ENCODE results near the gene HNRNPF. TPM values are rescaled to one million over a fixed set of nuclear protein-coding genes. Genes with fewer than 3 reads are reported as not detected.
"Not testable (repeated sequence)": the region's sequence is repeated elsewhere in the genome, so short reads cannot be mapped to it uniquely, and the experiment has no call there.

Gene HNRNPF
- polyA plus RNA-seq, 1 donor = 251 TPM

- not testable (repeated sequence) for DNase-seq; H3K36me3 ChIP-seq (ENCODE audit: control insufficient read depth, insufficient read depth, low read length); H3K27ac ChIP-seq (ENCODE audit: low read length); H3K27me3 ChIP-seq (ENCODE audit: control insufficient read depth, insufficient read depth, low read length); H3K4me3 ChIP-seq (ENCODE audit: low read length); H3K4me1 ChIP-seq (ENCODE audit: control insufficient read depth, insufficient read depth, low read length)
- H3K9me3 ChIP-seq (ENCODE audit: control insufficient read depth, low read depth, low read length) = peaks cover 19% of the 10 kb centered on the region
- no CpG with 5 or more reads among the region's 53 CpGs for WGBS (ENCODE audit: insufficient coverage, low lambda C conversion rate)
Measured at GRCh38 chr10:43446219-43447017, 37.4 kb upstream of the HNRNPF start.

- Histone ChIP-seq H3K27me3 (ENCODE audit: control insufficient read depth, insufficient read depth, low read length) (no peaks in the 10 kb centered on the region), H3K9me3 (ENCODE audit: control insufficient read depth, low read depth, low read length) (peaks cover 19% of the 10 kb centered on the region), H3K36me3 (ENCODE audit: control insufficient read depth, insufficient read depth, low read length) (peaks cover 7% of the 10 kb centered on the region), H3K4me3 (ENCODE audit: low read length) (no peak overlapping the region), H3K4me1 (ENCODE audit: control insufficient read depth, insufficient read depth, low read length) (no peaks in the 10 kb centered on the region), H3K27ac (ENCODE audit: low read length) (no peak overlapping the region)
- WGBS (ENCODE audit: insufficient coverage, low lambda C conversion rate) = 100% methylated on average over 2 of the region's 2 CpGs
- no peak for DNase-seq
Measured at GRCh38 chr10:43444897-43445466, 36.0 kb upstream of the HNRNPF start.

- Histone ChIP-seq H3K27me3 (ENCODE audit: control insufficient read depth, insufficient read depth, low read length) (no peaks in the 10 kb centered on the region), H3K9me3 (ENCODE audit: control insufficient read depth, low read depth, low read length) (peaks cover 19% of the 10 kb centered on the region), H3K36me3 (ENCODE audit: control insufficient read depth, insufficient read depth, low read length) (peaks cover 7% of the 10 kb centered on the region), H3K4me1 (ENCODE audit: control insufficient read depth, insufficient read depth, low read length) (no peaks in the 10 kb centered on the region), H3K4me3 (ENCODE audit: low read length) (no peak overlapping the region), H3K27ac (ENCODE audit: low read length) (no peak overlapping the region)
- 100% methylated on average over 2 of the region's 7 CpGs for WGBS (ENCODE audit: insufficient coverage, low lambda C conversion rate)
- no peak for DNase-seq
Measured at GRCh38 chr10:43444323-43444722, 35.3 kb upstream of the HNRNPF start.

GRCh38 chr10:43440463-43441134, 31.6 kb upstream of the HNRNPF start:
- WGBS (ENCODE audit: insufficient coverage, low lambda C conversion rate) = 100% methylated on average over 1 of the region's 5 CpGs
- DNase-seq = no peak

GRCh38 chr10:43437141-43437870, 28.3 kb upstream of the HNRNPF start:
- Histone ChIP-seq H3K4me3 (ENCODE audit: low read length) (peak overlapping the region; percentile 73), H3K9me3 (ENCODE audit: control insufficient read depth, low read depth, low read length) (no peaks in the 10 kb centered on the region), H3K27me3 (ENCODE audit: control insufficient read depth, insufficient read depth, low read length) (no peaks in the 10 kb centered on the region), H3K36me3 (ENCODE audit: control insufficient read depth, insufficient read depth, low read length) (no peaks in the 10 kb centered on the region), H3K4me1 (ENCODE audit: control insufficient read depth, insufficient read depth, low read length) (peaks cover 6% of the 10 kb centered on the region), H3K27ac (ENCODE audit: low read length) (peak overlapping the region; percentile 97)
- 53% methylated on average over 2 of the region's 30 CpGs for WGBS (ENCODE audit: insufficient coverage, low lambda C conversion rate)
- no peak for DNase-seq

More at GRCh38 chr10:43440463-43441134, 31.6 kb upstream of the HNRNPF start:
- Histone ChIP-seq H3K4me3 (ENCODE audit: low read length) (no peak overlapping the region), H3K27me3 (ENCODE audit: control insufficient read depth, insufficient read depth, low read length) (no peaks in the 10 kb centered on the region), H3K36me3 (ENCODE audit: control insufficient read depth, insufficient read depth, low read length) (peaks cover 7% of the 10 kb centered on the region), H3K4me1 (ENCODE audit: control insufficient read depth, insufficient read depth, low read length) (no peaks in the 10 kb centered on the region), H3K27ac (ENCODE audit: low read length) (no peak overlapping the region), H3K9me3 (ENCODE audit: control insufficient read depth, low read depth, low read length) (peaks cover 5% of the 10 kb centered on the region)

- no CpG with 5 or more reads among the region's 69 CpGs for WGBS (ENCODE audit: insufficient coverage, low lambda C conversion rate)
- Histone ChIP-seq H3K9me3 (ENCODE audit: control insufficient read depth, low read depth, low read length) (no peaks in the 10 kb centered on the region), H3K27ac (ENCODE audit: low read length) (peak within 1 kb of the TSS; percentile 97), H3K27me3 (ENCODE audit: control insufficient read depth, insufficient read depth, low read length) (no peaks in the 10 kb centered on the region), H3K4me1 (ENCODE audit: control insufficient read depth, insufficient read depth, low read length) (peaks cover 6% of the 10 kb centered on the region), H3K36me3 (ENCODE audit: control insufficient read depth, insufficient read depth, low read length) (no peaks in the 10 kb centered on the region), H3K4me3 (ENCODE audit: low read length) (peak within 1 kb of the TSS; percentile 73)
- DNase-seq = peak; percentile 90 to 97
Measured at GRCh38 chr10:43436291-43437140, 27.5 kb upstream of the HNRNPF start, which contains the start of gene ZNF487. Gene ZNF487 (plus strand): TSS chr10:43437111. CDS start chr10:43475814, 38,703 bp downstream.

GRCh38 chr10:43430926-43431663, 22.1 kb upstream of the HNRNPF start:
- DNase-seq = no peak
- no peak overlapping the region for H3K4me3 ChIP-seq (ENCODE audit: low read length)
- peaks cover 6% of the 10 kb centered on the region for H3K4me1 ChIP-seq (ENCODE audit: control insufficient read depth, insufficient read depth, low read length)
- H3K36me3 ChIP-seq (ENCODE audit: control insufficient read depth, insufficient read depth, low read length) = no peaks in the 10 kb centered on the region
- no peak overlapping the region for H3K27ac ChIP-seq (ENCODE audit: low read length)
- H3K27me3 ChIP-seq (ENCODE audit: control insufficient read depth, insufficient read depth, low read length) = no peaks in the 10 kb centered on the region
- WGBS (ENCODE audit: insufficient coverage, low lambda C conversion rate) = no CpG with 5 or more reads among the region's 8 CpGs
- no peaks in the 10 kb centered on the region for H3K9me3 ChIP-seq (ENCODE audit: control insufficient read depth, low read depth, low read length)

- Histone ChIP-seq H3K27ac (ENCODE audit: low read length) (no peak overlapping the region), H3K9me3 (ENCODE audit: control insufficient read depth, low read depth, low read length) (peaks cover 3% of the 10 kb centered on the region), H3K4me3 (ENCODE audit: low read length) (no peak overlapping the region), H3K4me1 (ENCODE audit: control insufficient read depth, insufficient read depth, low read length) (peaks cover under 1% of the 10 kb centered on the region), H3K36me3 (ENCODE audit: control insufficient read depth, insufficient read depth, low read length) (no peaks in the 10 kb centered on the region), H3K27me3 (ENCODE audit: control insufficient read depth, insufficient read depth, low read length) (no peaks in the 10 kb centered on the region)
- DNase-seq = no peak
- WGBS (ENCODE audit: insufficient coverage, low lambda C conversion rate) = 100% methylated on average over 1 of the region's 12 CpGs
Measured at GRCh38 chr10:43427166-43427825, 18.3 kb upstream of the HNRNPF start.

GRCh38 chr10:43426476-43426875, 17.5 kb upstream of the HNRNPF start:
- H3K27me3 ChIP-seq (ENCODE audit: control insufficient read depth, insufficient read depth, low read length); DNase-seq; H3K4me1 ChIP-seq (ENCODE audit: control insufficient read depth, insufficient read depth, low read length); H3K36me3 ChIP-seq (ENCODE audit: control insufficient read depth, insufficient read depth, low read length); H3K4me3 ChIP-seq (ENCODE audit: low read length); H3K9me3 ChIP-seq (ENCODE audit: control insufficient read depth, low read depth, low read length); H3K27ac ChIP-seq (ENCODE audit: low read length): not testable (repeated sequence)
- 100% methylated on average over 1 of the region's 12 CpGs for WGBS (ENCODE audit: insufficient coverage, low lambda C conversion rate)

All from large intestine (tissue), 3 donors.